Measurements from ENCODE around the gene C19orf73. TPM values are rescaled to one million over a fixed set of nuclear protein-coding genes. Genes with fewer than 3 reads are reported as not detected.

The C19orf73 gene
- polyA plus RNA-seq, 10 donors, result 0.26 to 1.4 (median 0.64) TPM; not detected in 2

DNA sequence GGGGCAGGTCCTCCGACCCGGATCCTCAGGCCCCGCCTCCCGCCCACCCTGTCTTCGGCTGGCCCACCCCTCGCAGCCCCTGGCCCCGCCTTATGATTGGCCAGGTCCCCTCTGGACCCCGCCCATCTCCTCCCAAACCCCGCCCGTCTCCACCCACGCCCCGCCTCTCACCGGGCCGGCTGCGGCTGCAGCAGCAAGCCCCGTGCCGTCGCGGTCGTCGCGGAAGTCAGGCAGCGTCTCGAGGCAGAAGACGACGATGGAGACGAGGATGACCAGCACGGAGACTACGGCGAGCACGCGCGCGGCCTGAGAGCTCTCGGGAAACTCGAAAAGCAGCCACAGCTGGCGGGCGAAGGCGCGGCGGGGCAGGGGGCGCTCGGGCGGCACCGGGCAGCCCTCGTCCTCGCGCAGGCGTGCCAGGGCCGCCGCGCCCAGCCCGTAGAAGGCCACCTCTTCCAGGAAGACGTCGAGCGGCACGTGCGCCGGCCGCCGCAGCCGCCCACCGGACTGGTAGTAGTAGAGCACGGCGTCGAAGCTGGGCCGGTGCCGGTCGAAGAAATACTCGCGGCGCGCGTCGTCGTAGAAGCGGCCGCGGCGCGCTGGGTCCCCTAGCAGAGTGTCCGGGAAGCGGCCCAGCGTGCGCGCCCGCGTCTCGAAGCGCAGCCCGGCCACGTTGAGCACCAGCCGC is 46.9 kb downstream of the C19orf73 start:
- no peak for DNase-seq

- DNase-seq, result no peak
Observed at GRCh38 chr19:49070416-49070815, 48.5 kb downstream of the C19orf73 start.

DNA sequence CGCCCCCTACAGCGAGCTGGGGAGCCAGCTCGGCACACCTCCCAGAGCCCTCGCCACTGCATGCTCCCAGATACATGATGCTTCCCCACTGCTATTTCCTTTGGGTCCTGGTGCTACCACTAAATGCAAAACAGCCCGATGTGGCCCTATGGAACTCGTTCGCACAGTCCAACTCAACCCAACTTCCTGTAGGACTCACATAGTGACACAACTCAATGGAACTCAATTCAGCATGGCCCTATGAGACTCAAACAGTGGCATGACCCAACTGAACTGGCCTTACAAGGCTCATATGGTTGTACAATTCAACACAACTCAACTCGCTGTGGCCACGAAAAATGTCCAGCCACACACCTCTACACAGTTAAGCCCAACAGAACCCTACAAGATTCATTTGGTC is 49.9 kb downstream of the C19orf73 start:
- no peak for DNase-seq

Other genes starting within 250 kb of the C19orf73 start
- 10 to 100 TPM; 44.3 to 79.0 (median 62.4) TPM for gene PPP1R15A, start 246.7 kb downstream of the C19orf73 start, polyA plus RNA-seq (ENCODE audit: insufficient read length in 10 of 10)
- under 1 TPM in 5 of 10 donors, not detected in 5; 0.16 to 0.54 (median 0.30) TPM for gene TULP2, start 220.4 kb downstream of the C19orf73 start, polyA plus RNA-seq (ENCODE audit: insufficient read length in 10 of 10)
- gene NUCB1, start 218.8 kb downstream of the C19orf73 start, polyA plus RNA-seq (ENCODE audit: insufficient read length in 10 of 10), result 100 to 1,000 TPM; 118 to 190 (median 146) TPM
- gene DHDH, start 185.4 kb downstream of the C19orf73 start, polyA plus RNA-seq (ENCODE audit: insufficient read length in 10 of 10), result under 1 TPM in 9 of 10 donors, not detected in 1; 0.15 to 0.80 (median 0.39) TPM
- gene BAX, start 164.3 kb downstream of the C19orf73 start, polyA plus RNA-seq (ENCODE audit: insufficient read length in 10 of 10), result 10 to 100 TPM; 32.8 to 56.5 (median 42.7) TPM
- gene FTL, start 153.8 kb downstream of the C19orf73 start, polyA plus RNA-seq (ENCODE audit: insufficient read length in 10 of 10), result 100 to 1,000 TPM; 520 to 975 (median 659) TPM
- gene GYS1, start 125.8 kb downstream of the C19orf73 start, polyA plus RNA-seq (ENCODE audit: insufficient read length in 10 of 10), result 100 to 1,000 TPM in 2 of 10 donors, 10 to 100 TPM in 8; 52.5 to 103 (median 84.0) TPM
- gene RUVBL2, start 125.3 kb downstream of the C19orf73 start, polyA plus RNA-seq (ENCODE audit: insufficient read length in 10 of 10), result 10 to 100 TPM; 43.8 to 73.4 (median 52.0) TPM
- gene LHB, start 102.1 kb downstream of the C19orf73 start, polyA plus RNA-seq (ENCODE audit: insufficient read length in 10 of 10), result under 1 TPM in 1 of 10 donors, not detected in 9; 0.34 TPM
- gene CGB3, start 94.8 kb downstream of the C19orf73 start, polyA plus RNA-seq (ENCODE audit: insufficient read length in 10 of 10), result under 1 TPM in 2 of 10 donors, not detected in 8; 0.19 to 0.54 TPM
- under 1 TPM in 1 of 10 donors, not detected in 9; 0.49 TPM for gene CGB2, start 87.3 kb downstream of the C19orf73 start, polyA plus RNA-seq (ENCODE audit: insufficient read length in 10 of 10)
- under 1 TPM in 1 of 10 donors, not detected in 9; 0.90 TPM for gene CGB1, start 82.2 kb downstream of the C19orf73 start, polyA plus RNA-seq (ENCODE audit: insufficient read length in 10 of 10)
- 1 to 10 TPM in 4 of 10 donors, under 1 TPM in 1, not detected in 5; 0.44 to 2.1 (median 1.5) TPM for gene CGB5, start 75.3 kb downstream of the C19orf73 start, polyA plus RNA-seq (ENCODE audit: insufficient read length in 10 of 10)
- gene CGB8, start 70.0 kb downstream of the C19orf73 start, polyA plus RNA-seq (ENCODE audit: insufficient read length in 10 of 10), result 1 to 10 TPM in 2 of 10 donors, under 1 TPM in 3, not detected in 5; 0.40 to 1.6 (median 0.82) TPM
- 1 to 10 TPM in 3 of 10 donors, under 1 TPM in 7; 0.50 to 1.5 (median 0.66) TPM for gene CGB7, start 61.4 kb downstream of the C19orf73 start, polyA plus RNA-seq (ENCODE audit: insufficient read length in 10 of 10)
- 1 to 10 TPM; 2.4 to 5.8 (median 3.8) TPM for gene NTF4, start 54.3 kb downstream of the C19orf73 start, polyA plus RNA-seq (ENCODE audit: insufficient read length in 10 of 10)
- gene KCNA7, start 46.4 kb downstream of the C19orf73 start, polyA plus RNA-seq (ENCODE audit: insufficient read length in 10 of 10), result 1 to 10 TPM; 3.3 to 9.4 (median 7.1) TPM
- gene SNRNP70, start 33.7 kb downstream of the C19orf73 start, polyA plus RNA-seq (ENCODE audit: insufficient read length in 10 of 10), result 100 to 1,000 TPM; 136 to 261 (median 187) TPM
- 10 to 100 TPM in 4 of 10 donors, 1 to 10 TPM in 6; 8.1 to 14.5 (median 9.8) TPM for gene LIN7B, start 4.8 kb downstream of the C19orf73 start, polyA plus RNA-seq (ENCODE audit: insufficient read length in 10 of 10)
- gene PPFIA3, start 401 bp upstream of the C19orf73 start, polyA plus RNA-seq (ENCODE audit: insufficient read length in 10 of 10), result 10 to 100 TPM in 1 of 10 donors, 1 to 10 TPM in 9; 3.4 to 11.9 (median 6.6) TPM
- gene HRC, start 36.3 kb upstream of the C19orf73 start, polyA plus RNA-seq (ENCODE audit: insufficient read length in 10 of 10), result 100 to 1,000 TPM in 9 of 10 donors, 10 to 100 TPM in 1; 77.6 to 154 (median 138) TPM
- 10 to 100 TPM; 16.8 to 66.3 (median 31.4) TPM for gene TRPM4, start 38.6 kb upstream of the C19orf73 start, polyA plus RNA-seq (ENCODE audit: insufficient read length in 10 of 10)
- 1 to 10 TPM in 7 of 10 donors, under 1 TPM in 3; 0.68 to 2.7 (median 2.0) TPM for gene SLC6A16, start 206.0 kb upstream of the C19orf73 start, polyA plus RNA-seq (ENCODE audit: insufficient read length in 10 of 10)
- gene CD37, start 216.3 kb upstream of the C19orf73 start, polyA plus RNA-seq (ENCODE audit: insufficient read length in 10 of 10), result 10 to 100 TPM; 13.5 to 37.3 (median 21.0) TPM
- gene TEAD2, start 243.3 kb upstream of the C19orf73 start, polyA plus RNA-seq (ENCODE audit: insufficient read length in 10 of 10), result 10 to 100 TPM; 42.6 to 80.6 (median 64.0) TPM
- 1 to 10 TPM; 1.3 to 2.7 (median 1.8) TPM for gene DKKL1, start 244.7 kb upstream of the C19orf73 start, polyA plus RNA-seq (ENCODE audit: insufficient read length in 10 of 10)

All from muscle of back (tissue), 11 donors.